AG09319 (cell line): ENCODE measurements around the gene PRRT4.

ENCODE experiments used
- DNase-seq: peaks from one replicate; pipeline ENCODE4 v3.0.0-alpha.2; 2010; ENCODE audit warnings: low read depth; ENCODE audit errors: extremely low read depth
- CTCF ChIP-seq: IDR thresholded peaks from 2 replicates; pipeline ENCODE4 v1.5.1; 2011; ENCODE audit warnings: low read depth, mild to moderate bottlenecking, inconsistent platforms, low read length, moderate library complexity

The PRRT4 gene

DNA sequence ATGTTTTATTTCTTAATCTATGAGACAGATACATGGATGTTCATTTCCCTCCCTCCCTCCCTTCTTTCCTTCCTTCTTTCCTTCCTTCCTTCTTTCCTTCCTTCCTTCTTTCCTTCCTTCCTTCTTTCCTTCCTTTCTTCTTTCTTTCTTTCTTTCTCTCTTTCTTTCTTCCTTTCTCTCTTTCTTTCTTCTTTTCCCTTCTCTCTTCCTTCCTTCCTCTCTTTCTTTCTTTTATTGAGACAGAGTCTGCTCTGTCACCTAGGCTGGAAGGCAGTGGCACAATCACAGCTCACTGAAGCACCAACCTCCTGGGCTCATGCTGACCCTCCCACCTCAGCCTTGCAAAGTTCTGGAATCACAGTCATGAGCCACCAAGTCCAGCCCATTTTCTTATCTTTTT lies 5.5 kb upstream of the PRRT4 start:
- DNase-seq = no peak
- no peak for TF ChIP-seq CTCF

DNA sequence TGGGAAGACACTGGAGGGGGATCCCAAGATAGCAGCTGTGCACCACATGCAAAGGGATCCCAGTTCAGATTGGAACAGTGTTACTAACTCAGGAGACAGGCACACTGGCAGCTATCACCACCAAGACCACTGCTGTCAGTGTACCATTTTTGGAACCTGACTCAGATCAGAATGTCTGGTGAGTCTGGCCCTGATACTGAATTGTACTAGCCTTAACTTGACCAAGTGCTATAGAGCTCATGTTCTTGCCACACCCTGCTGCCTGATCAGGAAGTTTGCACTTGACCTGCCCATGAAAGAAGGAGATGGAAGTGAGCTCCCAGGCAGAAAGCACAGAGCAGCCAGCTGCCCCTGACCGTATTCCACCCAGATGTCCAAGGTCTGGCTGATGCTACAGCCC lies 4.8 kb upstream of the PRRT4 start:
- no peak for DNase-seq
- no peak for TF ChIP-seq CTCF

GRCh38 chr7:128365432-128365831 lies 3.9 kb upstream of the PRRT4 start:
- no peak for DNase-seq
- no peak for TF ChIP-seq CTCF

DNA sequence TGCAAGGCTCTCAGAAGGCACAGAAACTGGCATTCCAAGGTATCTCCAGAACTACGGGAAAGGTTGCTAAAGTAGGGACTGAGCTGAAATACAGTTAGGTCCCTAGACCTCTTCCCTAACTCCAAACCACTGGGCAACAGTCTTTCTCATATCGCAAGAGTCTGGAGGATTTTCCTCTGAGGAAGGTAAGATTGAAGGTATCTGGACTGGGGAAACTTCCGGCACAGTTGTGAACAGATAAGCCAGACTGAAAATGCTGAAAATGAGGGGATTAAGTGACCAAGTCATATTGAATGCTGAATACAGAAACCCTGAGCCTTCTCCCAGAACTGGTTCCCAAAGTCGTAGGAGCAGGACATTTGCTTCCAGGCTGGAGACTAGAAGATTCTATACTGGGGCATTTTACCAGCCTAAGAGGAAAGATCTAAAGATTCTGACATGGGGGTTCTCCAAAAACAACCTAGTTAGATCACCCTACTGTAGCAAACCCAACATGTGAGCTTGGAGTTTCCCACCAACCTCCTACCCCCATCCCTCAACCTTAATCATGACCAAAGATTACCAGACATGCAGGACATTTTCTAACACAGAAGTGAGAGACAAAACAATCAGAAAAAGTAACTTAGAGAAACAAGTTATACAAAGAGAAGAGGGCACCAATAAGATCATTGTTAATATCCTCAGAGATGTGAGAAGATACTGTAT lies 2.8 kb upstream of the PRRT4 start:
- DNase-seq = no peak
- no peak for TF ChIP-seq CTCF

DNA sequence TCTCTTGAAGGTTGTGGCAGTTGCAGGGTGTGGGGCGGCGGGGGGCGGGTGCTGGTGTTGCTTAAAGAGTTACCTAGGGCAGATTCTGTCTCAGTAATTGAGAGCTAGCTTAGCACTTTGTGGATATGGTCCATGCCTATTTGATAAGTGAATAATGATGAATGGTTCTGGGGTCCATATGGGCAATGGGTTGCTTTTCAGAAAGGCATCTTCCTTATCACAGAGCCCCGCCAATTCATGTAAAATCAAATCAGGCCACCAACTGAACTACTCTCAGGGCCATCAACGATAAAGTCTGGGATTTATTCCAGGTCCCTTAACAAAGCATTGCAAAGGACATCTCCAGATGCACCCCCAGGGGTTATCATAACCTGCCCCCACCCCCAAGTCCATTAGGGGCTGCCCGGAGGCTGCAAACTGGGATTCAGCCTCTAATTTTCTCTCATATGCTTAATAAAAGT lies 1.8 kb upstream of the PRRT4 start:
- DNase-seq = no peak
- no peak for TF ChIP-seq CTCF

DNA sequence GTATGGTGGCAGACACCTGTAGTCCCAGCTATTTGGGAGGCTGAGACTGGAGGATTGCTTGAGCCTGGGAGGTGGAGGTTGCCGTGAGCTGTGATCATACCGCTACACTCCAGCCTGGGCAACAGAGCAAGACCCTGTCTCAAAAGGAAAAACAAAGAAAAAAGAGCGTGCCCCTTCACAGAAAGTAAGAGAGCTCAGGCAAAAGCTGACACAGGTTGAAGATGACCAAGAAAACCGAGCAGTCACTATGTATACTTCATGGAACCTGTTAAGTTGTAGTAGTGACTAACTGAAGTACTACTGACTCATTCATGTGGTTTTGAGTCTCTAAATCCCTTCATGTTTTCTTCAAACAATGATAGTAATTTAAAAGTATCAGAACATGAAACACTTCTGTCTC lies 1.2 kb upstream of the PRRT4 start:
- TF ChIP-seq CTCF = no peak
- DNase-seq = no peak

- no peak for TF ChIP-seq CTCF
- DNase-seq = no peak
Measured at GRCh38 chr7:128360359-128360678, 1.2 kb downstream of the PRRT4 start.
